ENCODE results near the gene DHDDS. TPM values are rescaled to one million over a fixed set of nuclear protein-coding genes. Genes with fewer than 3 reads are reported as not detected.

Gene DHDDS
- polyA plus RNA-seq, 1 donor from 2014 or later: 28.9 TPM

DNA sequence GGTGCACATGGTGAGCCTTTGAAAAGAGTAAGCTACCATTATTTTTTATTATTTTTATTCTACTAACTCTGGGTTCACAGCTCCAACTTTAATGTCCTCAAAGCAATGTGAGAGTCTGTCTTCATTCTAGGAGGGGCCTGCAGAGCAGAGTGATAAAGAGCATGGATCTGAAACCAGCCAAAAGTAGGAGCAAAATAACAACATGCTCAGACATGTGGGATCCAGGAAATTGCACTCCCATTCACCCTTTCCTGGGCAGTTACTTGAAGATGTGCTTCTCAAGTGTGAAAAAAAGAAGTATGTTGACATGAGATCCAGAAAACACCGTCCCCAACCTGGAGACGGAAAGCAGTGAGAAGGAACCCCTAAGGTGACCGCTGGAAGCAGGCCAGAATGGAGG lies 30.2 kb upstream of the DHDDS start:
- Histone ChIP-seq H3K4me3 (ENCODE audit: low read length) (no peak overlapping the region), H3K27ac (ENCODE audit: low read length) (no peak overlapping the region), H3K9me3 (ENCODE audit: low read length) (no peaks in the 10 kb centered on the region), H3K9ac (ENCODE audit: low read length) (no peak overlapping the region), H3K27me3 (ENCODE audit: insufficient read depth, low read depth, low read length) (no peaks in the 10 kb centered on the region), H3K9me2 (ENCODE audit: insufficient read depth, low read length) (no peaks in the 10 kb centered on the region), H4K20me1 (ENCODE audit: insufficient read depth) (no peaks in the 10 kb centered on the region), H3K79me2 (replicated peaks; ENCODE audit: insufficient read depth, low read length) (no peaks in the 10 kb centered on the region), H2AFZ (ENCODE audit: low read depth, low read length) (no peak overlapping the region), H3K36me3 (ENCODE audit: insufficient read depth, low read length) (no peaks in the 10 kb centered on the region), H3K4me2 (ENCODE audit: low read length) (no peak overlapping the region), H3F3A (ENCODE audit: insufficient read depth, low read length, poor library complexity, severe bottlenecking) (no peaks in the 10 kb centered on the region)
- TF ChIP-seq EP300 (conservative IDR thresholded peaks at IDR 0.05; ENCODE audit: poor library complexity, severe bottlenecking) (no peak), TAF1 (IDR thresholded peaks at IDR 0.05; ENCODE audit: low read depth) (no peak), POLR2AphosphoS5 (IDR thresholded peaks at IDR 0.05) (no peak), EZH2 (IDR thresholded peaks at IDR 0.05; ENCODE audit: borderline replicate concordance, insufficient read depth, low read length, poor library complexity, severe bottlenecking) (no peak), RAD21 (conservative IDR thresholded peaks at IDR 0.05) (no peak), SMC3 (conservative IDR thresholded peaks at IDR 0.05; ENCODE audit: poor library complexity) (no peak), MXI1 (conservative IDR thresholded peaks at IDR 0.05; ENCODE audit: poor library complexity, severe bottlenecking) (no peak)
- TF ChIP-seq, protein P1, sequence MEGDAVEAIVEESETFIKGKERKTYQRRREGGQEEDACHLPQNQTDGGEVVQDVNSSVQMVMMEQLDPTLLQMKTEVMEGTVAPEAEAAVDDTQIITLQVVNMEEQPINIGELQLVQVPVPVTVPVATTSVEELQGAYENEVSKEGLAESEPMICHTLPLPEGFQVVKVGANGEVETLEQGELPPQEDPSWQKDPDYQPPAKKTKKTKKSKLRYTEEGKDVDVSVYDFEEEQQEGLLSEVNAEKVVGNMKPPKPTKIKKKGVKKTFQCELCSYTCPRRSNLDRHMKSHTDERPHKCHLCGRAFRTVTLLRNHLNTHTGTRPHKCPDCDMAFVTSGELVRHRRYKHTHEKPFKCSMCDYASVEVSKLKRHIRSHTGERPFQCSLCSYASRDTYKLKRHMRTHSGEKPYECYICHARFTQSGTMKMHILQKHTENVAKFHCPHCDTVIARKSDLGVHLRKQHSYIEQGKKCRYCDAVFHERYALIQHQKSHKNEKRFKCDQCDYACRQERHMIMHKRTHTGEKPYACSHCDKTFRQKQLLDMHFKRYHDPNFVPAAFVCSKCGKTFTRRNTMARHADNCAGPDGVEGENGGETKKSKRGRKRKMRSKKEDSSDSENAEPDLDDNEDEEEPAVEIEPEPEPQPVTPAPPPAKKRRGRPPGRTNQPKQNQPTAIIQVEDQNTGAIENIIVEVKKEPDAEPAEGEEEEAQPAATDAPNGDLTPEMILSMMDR (IDR thresholded peaks at IDR 0.05; ENCODE audit: poor library complexity, severe bottlenecking): no peak
- TF ChIP-seq, protein P2, sequence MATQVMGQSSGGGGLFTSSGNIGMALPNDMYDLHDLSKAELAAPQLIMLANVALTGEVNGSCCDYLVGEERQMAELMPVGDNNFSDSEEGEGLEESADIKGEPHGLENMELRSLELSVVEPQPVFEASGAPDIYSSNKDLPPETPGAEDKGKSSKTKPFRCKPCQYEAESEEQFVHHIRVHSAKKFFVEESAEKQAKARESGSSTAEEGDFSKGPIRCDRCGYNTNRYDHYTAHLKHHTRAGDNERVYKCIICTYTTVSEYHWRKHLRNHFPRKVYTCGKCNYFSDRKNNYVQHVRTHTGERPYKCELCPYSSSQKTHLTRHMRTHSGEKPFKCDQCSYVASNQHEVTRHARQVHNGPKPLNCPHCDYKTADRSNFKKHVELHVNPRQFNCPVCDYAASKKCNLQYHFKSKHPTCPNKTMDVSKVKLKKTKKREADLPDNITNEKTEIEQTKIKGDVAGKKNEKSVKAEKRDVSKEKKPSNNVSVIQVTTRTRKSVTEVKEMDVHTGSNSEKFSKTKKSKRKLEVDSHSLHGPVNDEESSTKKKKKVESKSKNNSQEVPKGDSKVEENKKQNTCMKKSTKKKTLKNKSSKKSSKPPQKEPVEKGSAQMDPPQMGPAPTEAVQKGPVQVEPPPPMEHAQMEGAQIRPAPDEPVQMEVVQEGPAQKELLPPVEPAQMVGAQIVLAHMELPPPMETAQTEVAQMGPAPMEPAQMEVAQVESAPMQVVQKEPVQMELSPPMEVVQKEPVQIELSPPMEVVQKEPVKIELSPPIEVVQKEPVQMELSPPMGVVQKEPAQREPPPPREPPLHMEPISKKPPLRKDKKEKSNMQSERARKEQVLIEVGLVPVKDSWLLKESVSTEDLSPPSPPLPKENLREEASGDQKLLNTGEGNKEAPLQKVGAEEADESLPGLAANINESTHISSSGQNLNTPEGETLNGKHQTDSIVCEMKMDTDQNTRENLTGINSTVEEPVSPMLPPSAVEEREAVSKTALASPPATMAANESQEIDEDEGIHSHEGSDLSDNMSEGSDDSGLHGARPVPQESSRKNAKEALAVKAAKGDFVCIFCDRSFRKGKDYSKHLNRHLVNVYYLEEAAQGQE (IDR thresholded peaks at IDR 0.05; ENCODE audit: borderline replicate concordance): no peak

DNA sequence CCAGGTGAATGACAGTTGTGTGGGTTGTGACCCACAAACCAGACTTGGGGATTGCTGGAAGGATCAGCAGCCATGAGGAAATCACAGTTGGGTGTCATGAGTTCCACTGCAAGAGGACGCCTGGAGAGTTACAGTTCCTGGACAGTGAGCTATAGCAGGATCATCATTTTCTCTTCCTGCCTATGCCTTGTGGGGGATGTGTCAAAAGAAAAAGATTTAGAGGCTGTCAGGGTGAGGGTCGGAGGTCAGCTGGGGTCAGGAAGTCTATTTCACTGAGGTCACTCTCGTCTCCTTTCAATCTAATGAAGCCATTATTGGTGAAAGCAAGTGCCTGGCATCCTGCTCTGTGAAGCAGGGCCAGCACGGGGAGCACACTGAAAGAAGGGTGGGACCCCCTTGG lies 28.5 kb upstream of the DHDDS start:
- Histone ChIP-seq H3K9me2 (ENCODE audit: insufficient read depth, low read length) (no peaks in the 10 kb centered on the region), H4K20me1 (ENCODE audit: insufficient read depth) (no peaks in the 10 kb centered on the region), H3K4me2 (ENCODE audit: low read length) (no peak overlapping the region), H3K9ac (ENCODE audit: low read length) (no peak overlapping the region), H3K79me2 (replicated peaks; ENCODE audit: insufficient read depth, low read length) (no peaks in the 10 kb centered on the region), H2AFZ (ENCODE audit: low read depth, low read length) (no peak overlapping the region), H3F3A (ENCODE audit: insufficient read depth, low read length, poor library complexity, severe bottlenecking) (no peaks in the 10 kb centered on the region), H3K27ac (ENCODE audit: low read length) (no peak overlapping the region), H3K9me3 (ENCODE audit: low read length) (no peaks in the 10 kb centered on the region), H3K4me3 (ENCODE audit: low read length) (no peak overlapping the region), H3K36me3 (ENCODE audit: insufficient read depth, low read length) (no peaks in the 10 kb centered on the region), H3K27me3 (ENCODE audit: insufficient read depth, low read depth, low read length) (no peaks in the 10 kb centered on the region)
- TF ChIP-seq, protein P2 (IDR thresholded peaks at IDR 0.05; ENCODE audit: borderline replicate concordance): no peak
- TF ChIP-seq RAD21 (conservative IDR thresholded peaks at IDR 0.05) (no peak), SMC3 (conservative IDR thresholded peaks at IDR 0.05; ENCODE audit: poor library complexity) (no peak), EP300 (conservative IDR thresholded peaks at IDR 0.05; ENCODE audit: poor library complexity, severe bottlenecking) (no peak), EZH2 (IDR thresholded peaks at IDR 0.05; ENCODE audit: borderline replicate concordance, insufficient read depth, low read length, poor library complexity, severe bottlenecking) (no peak), POLR2AphosphoS5 (IDR thresholded peaks at IDR 0.05) (no peak), TAF1 (IDR thresholded peaks at IDR 0.05; ENCODE audit: low read depth) (no peak), MXI1 (conservative IDR thresholded peaks at IDR 0.05; ENCODE audit: poor library complexity, severe bottlenecking) (no peak)
- TF ChIP-seq, protein P1 (IDR thresholded peaks at IDR 0.05; ENCODE audit: poor library complexity, severe bottlenecking): no peak
